Liver (tissue), 3 donors: Measurements from ENCODE around the gene EHD1.

Experiments used
- ATF3 ChIP-seq: IDR thresholded peaks from 2 replicates; pipeline ENCODE4 v1.6.1; 2016; ENCODE audit warnings: antibody characterized with exemption
- EGR1 ChIP-seq, 2 donors: IDR thresholded peaks; 2 replicates each; pipeline ENCODE4 v1.6.1; 2016 to 2018; ENCODE audit warnings: antibody characterized with exemption in 2 of 2, low read depth in 2 of 2
- FOXA1 ChIP-seq: IDR thresholded peaks from 2 replicates; pipeline ENCODE4 v1.6.1; 2016; ENCODE audit warnings: antibody characterized with exemption
- GABPA ChIP-seq, 2 donors: IDR thresholded peaks in 1 of 2; conservative IDR thresholded peaks in 1 of 2; 2 replicates each; pipeline ENCODE4 v1.6.1; 2016; ENCODE audit warnings: antibody characterized with exemption in 2 of 2, mild to moderate bottlenecking in 1 of 2, moderate library complexity in 1 of 2
- HNF4A ChIP-seq, 2 donors: conservative IDR thresholded peaks; 2 replicates each; pipeline ENCODE4 v1.6.1; 2016; ENCODE audit warnings: antibody characterized with exemption in 2 of 2, mild to moderate bottlenecking in 2 of 2
- JUND ChIP-seq, 2 donors: IDR thresholded peaks; 2 replicates each; pipeline ENCODE4 v1.6.1; 2016; ENCODE audit warnings: antibody characterized with exemption in 2 of 2
- MAX ChIP-seq: IDR thresholded peaks from 2 replicates; pipeline ENCODE4 v1.6.1; 2016; ENCODE audit warnings: antibody characterized with exemption
- RAD21 ChIP-seq, 2 donors: IDR thresholded peaks; 2 replicates each; pipeline ENCODE4 v1.6.1; 2016; ENCODE audit warnings: antibody characterized with exemption in 2 of 2, mild to moderate bottlenecking in 2 of 2
- RXRA ChIP-seq, 2 donors: IDR thresholded peaks; 2 replicates each; pipeline ENCODE4 v1.6.1; 2017 to 2018; ENCODE audit warnings: antibody characterized with exemption in 2 of 2, mild to moderate bottlenecking in 1 of 2
- SP1 ChIP-seq: IDR thresholded peaks from 2 replicates; pipeline ENCODE4 v1.6.1; 2018; ENCODE audit warnings: antibody characterized with exemption, mild to moderate bottlenecking
- TAF1 ChIP-seq: conservative IDR thresholded peaks from 2 replicates; pipeline ENCODE4 v1.6.1; 2016; ENCODE audit warnings: antibody characterized with exemption, mild to moderate bottlenecking
- YY1 ChIP-seq: IDR thresholded peaks from 2 replicates; pipeline ENCODE4 v1.6.1; 2016; ENCODE audit warnings: antibody characterized with exemption, mild to moderate bottlenecking
- TF ChIP-seq, protein P1 (sequence below): fragments of 150-350 bp; IDR thresholded peaks from 2 replicates; pipeline ENCODE4 v1.5.1; 2017; ENCODE audit warnings: improper control_type of control experiment, low read depth, low read length; ENCODE audit not compliant: missing input control
- TF ChIP-seq, protein P2 (sequence below): IDR thresholded peaks from 2 replicates; pipeline ENCODE4 v1.6.1; 2016; ENCODE audit warnings: antibody characterized with exemption, mild to moderate bottlenecking
- donor health status: healthy.
- donor health status: healthy.

- TF ChIP-seq, protein P1, sequence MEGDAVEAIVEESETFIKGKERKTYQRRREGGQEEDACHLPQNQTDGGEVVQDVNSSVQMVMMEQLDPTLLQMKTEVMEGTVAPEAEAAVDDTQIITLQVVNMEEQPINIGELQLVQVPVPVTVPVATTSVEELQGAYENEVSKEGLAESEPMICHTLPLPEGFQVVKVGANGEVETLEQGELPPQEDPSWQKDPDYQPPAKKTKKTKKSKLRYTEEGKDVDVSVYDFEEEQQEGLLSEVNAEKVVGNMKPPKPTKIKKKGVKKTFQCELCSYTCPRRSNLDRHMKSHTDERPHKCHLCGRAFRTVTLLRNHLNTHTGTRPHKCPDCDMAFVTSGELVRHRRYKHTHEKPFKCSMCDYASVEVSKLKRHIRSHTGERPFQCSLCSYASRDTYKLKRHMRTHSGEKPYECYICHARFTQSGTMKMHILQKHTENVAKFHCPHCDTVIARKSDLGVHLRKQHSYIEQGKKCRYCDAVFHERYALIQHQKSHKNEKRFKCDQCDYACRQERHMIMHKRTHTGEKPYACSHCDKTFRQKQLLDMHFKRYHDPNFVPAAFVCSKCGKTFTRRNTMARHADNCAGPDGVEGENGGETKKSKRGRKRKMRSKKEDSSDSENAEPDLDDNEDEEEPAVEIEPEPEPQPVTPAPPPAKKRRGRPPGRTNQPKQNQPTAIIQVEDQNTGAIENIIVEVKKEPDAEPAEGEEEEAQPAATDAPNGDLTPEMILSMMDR: no peak
- TF ChIP-seq MAX: no peak
- TF ChIP-seq, protein P2, sequence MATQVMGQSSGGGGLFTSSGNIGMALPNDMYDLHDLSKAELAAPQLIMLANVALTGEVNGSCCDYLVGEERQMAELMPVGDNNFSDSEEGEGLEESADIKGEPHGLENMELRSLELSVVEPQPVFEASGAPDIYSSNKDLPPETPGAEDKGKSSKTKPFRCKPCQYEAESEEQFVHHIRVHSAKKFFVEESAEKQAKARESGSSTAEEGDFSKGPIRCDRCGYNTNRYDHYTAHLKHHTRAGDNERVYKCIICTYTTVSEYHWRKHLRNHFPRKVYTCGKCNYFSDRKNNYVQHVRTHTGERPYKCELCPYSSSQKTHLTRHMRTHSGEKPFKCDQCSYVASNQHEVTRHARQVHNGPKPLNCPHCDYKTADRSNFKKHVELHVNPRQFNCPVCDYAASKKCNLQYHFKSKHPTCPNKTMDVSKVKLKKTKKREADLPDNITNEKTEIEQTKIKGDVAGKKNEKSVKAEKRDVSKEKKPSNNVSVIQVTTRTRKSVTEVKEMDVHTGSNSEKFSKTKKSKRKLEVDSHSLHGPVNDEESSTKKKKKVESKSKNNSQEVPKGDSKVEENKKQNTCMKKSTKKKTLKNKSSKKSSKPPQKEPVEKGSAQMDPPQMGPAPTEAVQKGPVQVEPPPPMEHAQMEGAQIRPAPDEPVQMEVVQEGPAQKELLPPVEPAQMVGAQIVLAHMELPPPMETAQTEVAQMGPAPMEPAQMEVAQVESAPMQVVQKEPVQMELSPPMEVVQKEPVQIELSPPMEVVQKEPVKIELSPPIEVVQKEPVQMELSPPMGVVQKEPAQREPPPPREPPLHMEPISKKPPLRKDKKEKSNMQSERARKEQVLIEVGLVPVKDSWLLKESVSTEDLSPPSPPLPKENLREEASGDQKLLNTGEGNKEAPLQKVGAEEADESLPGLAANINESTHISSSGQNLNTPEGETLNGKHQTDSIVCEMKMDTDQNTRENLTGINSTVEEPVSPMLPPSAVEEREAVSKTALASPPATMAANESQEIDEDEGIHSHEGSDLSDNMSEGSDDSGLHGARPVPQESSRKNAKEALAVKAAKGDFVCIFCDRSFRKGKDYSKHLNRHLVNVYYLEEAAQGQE: no peak
- no peak for TF ChIP-seq EGR1 (IDR thresholded peaks at IDR 0.05; ENCODE audit: low read depth in 2 of 2)
- no peak for TF ChIP-seq GABPA (IDR thresholded peaks at IDR 0.05 in 1 of 2, conservative IDR thresholded peaks at IDR 0.05 in 1 of 2)
- TF ChIP-seq SP1: no peak
- no peak for TF ChIP-seq RXRA (IDR thresholded peaks at IDR 0.05)
- TF ChIP-seq TAF1: no peak
- TF ChIP-seq JUND (IDR thresholded peaks at IDR 0.05): no peak
- TF ChIP-seq YY1: no peak
- TF ChIP-seq ATF3: no peak
- no peak for TF ChIP-seq HNF4A (conservative IDR thresholded peaks at IDR 0.05)
- no peak for TF ChIP-seq RAD21 (IDR thresholded peaks at IDR 0.05)
- no peak for TF ChIP-seq FOXA1
These were observed 24.7 kb downstream of the EHD1 start for GRCh38 chr11:64853709-64854108.
